Kidney epithelial cell (primary cell): ENCODE data around the gene GAL3ST1. TPM values are rescaled to one million over a fixed set of nuclear protein-coding genes. Genes with fewer than 3 reads are reported as not detected.
A peak's percentile ranks its signal among the peaks of the same experiment; 100 is the strongest.
"Not testable (repeated sequence)": the region's sequence is repeated elsewhere in the genome, so short reads cannot be mapped to it uniquely, and the experiment has no call there.

Source experiments
- DNase-seq: peaks from one replicate; pipeline ENCODE4 v3.0.0-alpha.2; 2010; ENCODE audit warnings: low read depth
- H3K27me3 ChIP-seq: 2 replicates; pipeline ENCODE4 v1.6.0; 2011; ENCODE audit warnings: low read length; ENCODE audit not compliant: control insufficient read depth, insufficient read depth
- H3K36me3 ChIP-seq: 2 replicates; pipeline ENCODE4 v1.5.1; 2011; ENCODE audit warnings: low read length; ENCODE audit not compliant: control insufficient read depth, insufficient read depth
- H3K4me3 ChIP-seq: 2 replicates; pipeline ENCODE4 v1.5.1; 2011; ENCODE audit warnings: low read depth, mild to moderate bottlenecking, control low read depth, low read length
- total RNA-seq: library from RNA; depleted of rRNA; stranded (reverse); fragments of >200 nt; gene quantifications from 2 replicates; pipeline ENCODE4 v1.2.3, GENCODE V29; 2015
- TF ChIP-seq, protein P1 (sequence below): IDR thresholded peaks from 2 replicates; pipeline ENCODE4 v1.5.1; 2011; ENCODE audit warnings: mild to moderate bottlenecking, moderate library complexity, low read length, control low read depth, inconsistent platforms; ENCODE audit not compliant: insufficient read depth, poor library complexity, severe bottlenecking

GAL3ST1 gene
- total RNA-seq, 1 donor from 2014 or later: 4.0 TPM

GRCh38 chr22:30560643-30561202, 13.7 kb downstream of the GAL3ST1 start:
- DNase-seq, H3K4me3 ChIP-seq, H3K36me3 ChIP-seq, H3K27me3 ChIP-seq: not testable (repeated sequence)
- TF ChIP-seq, protein P1, sequence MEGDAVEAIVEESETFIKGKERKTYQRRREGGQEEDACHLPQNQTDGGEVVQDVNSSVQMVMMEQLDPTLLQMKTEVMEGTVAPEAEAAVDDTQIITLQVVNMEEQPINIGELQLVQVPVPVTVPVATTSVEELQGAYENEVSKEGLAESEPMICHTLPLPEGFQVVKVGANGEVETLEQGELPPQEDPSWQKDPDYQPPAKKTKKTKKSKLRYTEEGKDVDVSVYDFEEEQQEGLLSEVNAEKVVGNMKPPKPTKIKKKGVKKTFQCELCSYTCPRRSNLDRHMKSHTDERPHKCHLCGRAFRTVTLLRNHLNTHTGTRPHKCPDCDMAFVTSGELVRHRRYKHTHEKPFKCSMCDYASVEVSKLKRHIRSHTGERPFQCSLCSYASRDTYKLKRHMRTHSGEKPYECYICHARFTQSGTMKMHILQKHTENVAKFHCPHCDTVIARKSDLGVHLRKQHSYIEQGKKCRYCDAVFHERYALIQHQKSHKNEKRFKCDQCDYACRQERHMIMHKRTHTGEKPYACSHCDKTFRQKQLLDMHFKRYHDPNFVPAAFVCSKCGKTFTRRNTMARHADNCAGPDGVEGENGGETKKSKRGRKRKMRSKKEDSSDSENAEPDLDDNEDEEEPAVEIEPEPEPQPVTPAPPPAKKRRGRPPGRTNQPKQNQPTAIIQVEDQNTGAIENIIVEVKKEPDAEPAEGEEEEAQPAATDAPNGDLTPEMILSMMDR: peak; percentile 18

- H3K36me3 ChIP-seq: no peaks in the 10 kb centered on the region
- no peaks in the 10 kb centered on the region for H3K27me3 ChIP-seq
- DNase-seq: no peak
- TF ChIP-seq, protein P1: no peak
- no peak overlapping the region for H3K4me3 ChIP-seq
These were observed 14.6 kb downstream of the GAL3ST1 start for GRCh38 chr22:30559889-30560288.

- TF ChIP-seq, protein P1: peak; percentile 6
- Histone ChIP-seq H3K36me3 (no peaks in the 10 kb centered on the region), H3K4me3 (no peak overlapping the region), H3K27me3 (no peaks in the 10 kb centered on the region)
- no peak for DNase-seq
These were observed 17.2 kb downstream of the GAL3ST1 start for GRCh38 chr22:30557243-30557642.

DNA sequence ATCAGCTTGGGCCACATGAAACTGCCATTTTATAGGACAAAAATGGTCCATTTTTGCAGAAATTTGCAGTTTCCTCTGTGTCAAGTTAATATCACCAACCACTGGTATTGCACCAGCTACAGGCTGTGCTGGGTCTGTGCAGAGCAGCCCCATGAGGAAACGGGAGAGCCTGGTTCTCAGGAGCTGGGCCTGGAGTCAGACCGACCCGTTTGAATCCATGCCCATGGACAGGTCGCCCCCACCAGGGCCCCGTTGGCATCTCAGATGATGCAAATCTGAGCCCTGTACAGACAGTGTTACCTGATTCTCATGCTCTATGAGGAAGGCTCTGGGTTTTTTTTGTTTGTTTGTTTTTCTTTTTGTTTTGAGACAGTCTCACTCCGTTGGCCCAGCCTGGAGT, 18.1 kb downstream of the GAL3ST1 start:
- no peaks in the 10 kb centered on the region for H3K36me3 ChIP-seq
- no peak for DNase-seq
- no peaks in the 10 kb centered on the region for H3K27me3 ChIP-seq
- TF ChIP-seq, protein P1: peak; percentile 21
- no peak overlapping the region for H3K4me3 ChIP-seq

DNA sequence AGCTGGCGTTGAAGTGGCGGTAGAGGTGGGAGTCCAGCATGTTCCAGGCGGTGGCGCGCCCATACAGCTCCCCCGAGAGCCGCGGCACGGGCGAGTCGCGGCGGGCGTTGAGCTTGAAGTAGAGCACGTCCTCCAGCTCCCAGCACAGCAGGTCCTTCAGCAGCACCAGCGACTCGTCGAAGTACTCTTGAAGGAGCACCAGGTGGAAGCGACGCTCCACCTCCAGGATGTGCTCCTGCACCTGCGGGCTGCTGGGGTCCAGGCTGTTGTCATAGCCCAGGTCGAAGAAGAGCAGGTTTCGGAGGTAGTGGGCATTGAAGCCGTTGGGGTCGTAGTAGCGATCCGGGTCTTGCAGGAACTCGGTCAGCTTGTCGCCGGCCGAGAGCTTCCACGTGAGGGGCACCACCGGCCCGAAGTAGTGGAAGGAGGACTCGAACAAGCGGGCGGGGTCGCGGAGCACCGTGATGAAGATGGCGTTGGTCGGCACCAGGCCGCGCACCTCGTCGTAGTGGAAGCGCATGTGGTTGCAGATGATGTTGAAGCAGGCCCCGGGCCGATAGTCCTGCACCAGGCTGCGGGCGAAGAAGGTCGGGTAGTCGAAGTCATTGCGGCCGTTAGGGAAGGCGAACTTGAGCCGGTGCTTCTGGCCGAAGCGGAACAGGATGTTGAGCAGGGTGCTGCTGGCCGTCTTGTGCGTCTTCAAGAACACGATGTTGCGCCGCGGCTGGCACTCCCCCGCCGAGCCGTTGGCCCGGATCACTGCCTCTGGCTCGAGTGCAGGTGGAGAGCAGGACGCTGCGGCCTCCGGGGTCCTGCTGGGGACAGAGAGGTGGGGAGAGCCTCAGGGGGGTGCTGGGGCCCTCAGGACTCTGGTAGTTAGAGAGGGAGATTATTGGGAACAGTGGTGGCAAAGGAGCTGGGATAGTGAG, 18.9 kb downstream of the GAL3ST1 start:
- no peaks in the 10 kb centered on the region for H3K36me3 ChIP-seq
- TF ChIP-seq, protein P1: no peak
- H3K4me3 ChIP-seq: no peak overlapping the region
- no peaks in the 10 kb centered on the region for H3K27me3 ChIP-seq
- no peak for DNase-seq
